LNCAP (cell line): Measurements from ENCODE around the gene IL33.

Source experiments
- TF ChIP-seq, protein P1 (sequence below): fragments of 450-650 bp; IDR thresholded peaks from 2 replicates; pipeline ENCODE4 v1.5.1; 2017; ENCODE audit warnings: mild to moderate bottlenecking

Gene IL33

DNA sequence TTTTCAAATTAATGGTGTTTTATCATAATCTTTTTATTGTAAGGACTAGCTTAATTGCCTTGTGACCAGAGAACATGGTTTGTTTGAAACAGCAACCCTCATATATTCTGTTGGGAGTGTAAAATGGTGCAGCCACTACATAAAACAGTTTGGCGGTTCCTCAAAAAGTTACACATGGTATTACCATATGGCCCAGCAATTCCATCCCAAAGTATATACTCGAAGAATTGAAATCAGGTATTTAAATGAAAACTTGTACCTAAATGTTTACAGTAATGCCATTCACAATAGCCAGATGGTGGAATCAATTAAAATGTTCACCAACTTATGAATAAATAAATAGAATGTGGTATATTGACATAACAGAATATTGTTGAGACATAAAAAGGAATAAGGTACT is 14.8 kb upstream of the IL33 start:
- TF ChIP-seq, protein P1, sequence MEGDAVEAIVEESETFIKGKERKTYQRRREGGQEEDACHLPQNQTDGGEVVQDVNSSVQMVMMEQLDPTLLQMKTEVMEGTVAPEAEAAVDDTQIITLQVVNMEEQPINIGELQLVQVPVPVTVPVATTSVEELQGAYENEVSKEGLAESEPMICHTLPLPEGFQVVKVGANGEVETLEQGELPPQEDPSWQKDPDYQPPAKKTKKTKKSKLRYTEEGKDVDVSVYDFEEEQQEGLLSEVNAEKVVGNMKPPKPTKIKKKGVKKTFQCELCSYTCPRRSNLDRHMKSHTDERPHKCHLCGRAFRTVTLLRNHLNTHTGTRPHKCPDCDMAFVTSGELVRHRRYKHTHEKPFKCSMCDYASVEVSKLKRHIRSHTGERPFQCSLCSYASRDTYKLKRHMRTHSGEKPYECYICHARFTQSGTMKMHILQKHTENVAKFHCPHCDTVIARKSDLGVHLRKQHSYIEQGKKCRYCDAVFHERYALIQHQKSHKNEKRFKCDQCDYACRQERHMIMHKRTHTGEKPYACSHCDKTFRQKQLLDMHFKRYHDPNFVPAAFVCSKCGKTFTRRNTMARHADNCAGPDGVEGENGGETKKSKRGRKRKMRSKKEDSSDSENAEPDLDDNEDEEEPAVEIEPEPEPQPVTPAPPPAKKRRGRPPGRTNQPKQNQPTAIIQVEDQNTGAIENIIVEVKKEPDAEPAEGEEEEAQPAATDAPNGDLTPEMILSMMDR, result no peak

DNA sequence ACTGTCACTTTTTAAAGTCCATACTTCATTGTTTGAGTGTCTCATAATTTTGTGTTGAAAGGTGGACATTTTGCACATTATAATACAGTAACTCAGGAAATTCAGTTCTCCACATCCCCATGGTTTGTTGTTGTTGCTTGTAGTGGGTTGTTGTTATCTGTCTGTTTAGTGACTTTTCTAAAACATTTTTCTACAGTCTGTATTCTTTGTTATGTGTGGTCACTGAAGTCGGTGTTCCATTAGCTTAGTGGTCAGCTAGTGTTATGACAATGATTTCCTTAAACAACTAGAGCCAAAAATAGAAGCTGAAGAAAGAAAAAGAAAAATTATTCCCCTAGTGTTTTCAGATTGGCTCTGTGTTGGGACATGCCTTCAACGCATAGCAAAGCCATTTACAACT is 5.6 kb upstream of the IL33 start:
- TF ChIP-seq, protein P1, result no peak

DNA sequence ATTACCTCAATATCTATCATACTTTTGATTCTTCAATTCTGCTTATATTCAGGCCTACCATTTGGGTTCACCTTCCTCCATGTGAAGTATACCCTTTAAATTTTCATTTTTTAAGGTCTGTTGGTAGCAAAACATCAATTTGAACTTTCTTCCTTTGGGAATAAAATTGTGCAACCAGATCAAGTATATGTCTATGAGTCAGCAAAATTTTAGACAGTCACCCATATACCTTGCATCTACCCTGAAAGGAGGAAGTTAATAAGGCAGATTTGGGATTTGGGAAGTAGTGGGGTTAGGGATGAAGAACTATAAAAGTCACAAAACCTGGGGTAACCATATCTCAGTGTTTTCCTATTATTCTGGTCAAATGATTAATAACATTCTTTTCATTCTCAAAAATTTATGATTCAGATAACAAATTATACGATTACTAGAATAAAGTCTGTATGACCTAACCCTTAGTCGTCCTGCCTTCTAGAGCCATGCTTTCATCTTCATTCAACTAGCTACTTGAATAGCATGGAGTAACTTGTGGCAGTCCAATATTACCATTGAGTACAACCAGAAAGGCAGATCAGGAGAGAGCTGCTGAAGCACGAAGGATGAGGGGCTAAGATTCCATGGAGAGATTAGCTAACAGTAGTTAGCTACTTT is 2.8 kb upstream of the IL33 start:
- TF ChIP-seq, protein P1, result no peak

DNA sequence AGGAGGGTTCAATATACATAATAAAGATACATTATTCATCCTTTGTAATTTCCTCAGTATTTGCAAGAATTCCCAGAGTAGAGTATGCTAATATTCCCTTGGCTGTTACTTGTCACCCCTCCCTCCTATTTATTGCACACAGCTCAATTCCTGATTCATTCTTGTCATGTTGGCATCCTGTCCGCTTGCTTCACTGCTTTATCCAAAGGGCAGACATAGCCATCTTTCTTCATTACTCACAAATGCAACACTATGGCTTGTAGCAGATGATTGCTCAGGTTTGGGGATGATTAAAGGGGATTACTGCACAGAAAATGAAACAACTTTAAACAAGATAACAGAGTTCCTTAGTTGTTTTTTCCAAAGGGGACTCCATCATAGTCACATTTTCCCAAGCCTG is 1.2 kb upstream of the IL33 start:
- TF ChIP-seq, protein P1, result no peak

DNA sequence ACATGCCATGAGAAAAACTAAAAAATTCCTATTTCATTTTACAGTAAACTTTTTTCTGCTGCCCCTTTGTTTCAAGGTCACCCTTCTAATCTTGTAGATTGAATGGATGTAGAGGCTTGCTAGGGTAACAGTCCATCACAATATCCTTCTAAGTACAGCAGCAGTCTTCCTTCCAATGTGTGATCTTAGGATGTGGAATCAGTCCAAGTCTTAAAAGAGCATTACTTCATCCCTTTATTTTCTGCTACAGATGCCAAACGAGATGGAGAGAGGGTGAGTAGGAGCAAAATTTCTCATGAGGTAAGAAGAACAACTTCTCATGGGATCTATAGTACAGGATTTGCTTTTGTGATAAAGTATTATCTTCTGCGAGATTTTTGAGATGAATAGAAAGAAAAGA is 704 bp upstream of the IL33 start:
- TF ChIP-seq, protein P1, result no peak

DNA sequence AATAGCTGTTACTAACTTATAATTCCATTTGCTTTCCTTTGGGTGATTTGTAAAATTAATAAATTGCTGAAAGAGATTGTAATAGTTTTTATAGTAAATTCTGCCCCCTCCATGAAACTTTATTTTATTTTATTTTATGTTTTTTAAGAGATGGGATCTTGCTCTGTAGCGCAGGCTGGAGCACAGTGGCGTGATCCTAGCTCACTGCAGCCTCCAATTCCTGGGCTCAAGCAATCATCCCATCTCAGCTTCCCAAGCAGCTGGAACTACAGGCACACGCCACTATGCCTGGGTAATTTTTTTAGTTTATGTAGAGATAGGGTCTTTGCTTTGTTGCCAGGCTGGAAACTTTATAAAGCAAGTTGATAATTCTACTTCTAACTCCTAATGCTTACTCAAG is 395 bp downstream of the IL33 start:
- TF ChIP-seq, protein P1, result no peak

DNA sequence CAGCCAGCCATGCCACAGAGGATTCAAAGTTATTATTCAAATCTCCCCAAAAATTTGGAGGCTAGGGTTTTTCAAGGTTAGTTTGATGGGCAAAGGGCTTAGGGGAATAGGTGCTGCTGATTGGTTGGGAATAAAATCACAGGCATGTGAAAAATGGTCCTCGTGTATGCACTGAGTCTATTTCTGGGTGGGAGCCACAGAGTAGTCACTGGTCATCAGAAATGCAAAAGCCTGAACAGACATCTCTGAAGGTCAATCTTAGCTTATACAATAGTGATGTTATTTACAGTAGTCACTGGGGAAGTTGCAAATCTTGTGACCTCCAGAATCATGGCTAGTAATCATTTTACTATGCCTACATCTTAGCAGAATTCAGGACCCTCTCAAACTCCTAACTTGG is 1.3 kb downstream of the IL33 start:
- TF ChIP-seq, protein P1, result no peak

DNA sequence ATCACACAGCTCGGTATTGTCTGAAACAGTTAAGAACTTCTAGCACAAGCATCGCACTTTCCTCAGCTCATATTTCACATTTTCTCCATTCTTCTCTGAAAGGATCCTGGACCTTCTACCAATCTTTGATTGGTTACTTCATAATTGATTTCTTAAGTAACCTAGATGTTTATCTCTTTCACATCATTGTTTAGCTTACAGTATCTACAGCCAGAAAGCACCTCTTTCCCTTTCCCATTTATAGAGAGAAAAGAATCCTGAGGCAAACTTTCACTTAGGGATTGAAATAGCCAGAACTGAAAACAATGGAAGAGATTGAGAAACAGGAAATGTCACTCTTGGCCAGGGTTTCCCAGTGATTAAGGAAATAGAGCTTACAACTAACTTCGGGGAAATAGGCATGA is 2.5 kb downstream of the IL33 start:
- TF ChIP-seq, protein P1, result no peak
